Retinal pigment epithelial cell (primary cell): Measurements from ENCODE around the gene BPIFB1.

Experiments
- DNase-seq: peaks from one replicate; pipeline ENCODE4 v3.0.0-alpha.2; 2010; ENCODE audit warnings: low read depth
- H3K4me3 ChIP-seq: 2 replicates; pipeline ENCODE4 v1.5.1; 2011; ENCODE audit warnings: mild to moderate bottlenecking, low read length, control low read depth, moderate library complexity
- TF ChIP-seq, protein P1 (sequence below): conservative IDR thresholded peaks from 2 replicates; pipeline ENCODE4 v1.5.1; 2011; ENCODE audit warnings: low read depth, low read length, control low read depth, inconsistent platforms

Gene BPIFB1

DNA sequence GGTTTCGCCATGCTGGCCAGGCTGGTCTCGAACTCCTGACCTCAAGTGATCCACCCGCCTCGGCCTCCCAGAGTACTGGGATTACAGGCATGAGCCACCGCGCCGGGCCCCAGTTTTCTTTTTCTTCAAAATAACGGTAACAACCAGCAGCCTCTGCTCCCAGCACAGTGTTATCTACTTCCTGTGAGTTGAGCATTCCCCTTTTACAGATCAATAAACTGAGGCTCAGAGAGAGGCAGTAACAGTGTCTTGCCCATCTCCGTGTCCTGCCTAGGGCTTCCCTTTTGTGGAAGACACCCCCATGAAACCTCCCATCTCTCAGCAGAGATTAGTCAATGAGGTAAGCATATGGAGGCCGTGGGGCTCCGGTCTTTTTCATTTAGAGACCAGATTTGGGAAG lies 29.6 kb downstream of the BPIFB1 start:
- H3K4me3 ChIP-seq, result no peak overlapping the region
- TF ChIP-seq, protein P1, sequence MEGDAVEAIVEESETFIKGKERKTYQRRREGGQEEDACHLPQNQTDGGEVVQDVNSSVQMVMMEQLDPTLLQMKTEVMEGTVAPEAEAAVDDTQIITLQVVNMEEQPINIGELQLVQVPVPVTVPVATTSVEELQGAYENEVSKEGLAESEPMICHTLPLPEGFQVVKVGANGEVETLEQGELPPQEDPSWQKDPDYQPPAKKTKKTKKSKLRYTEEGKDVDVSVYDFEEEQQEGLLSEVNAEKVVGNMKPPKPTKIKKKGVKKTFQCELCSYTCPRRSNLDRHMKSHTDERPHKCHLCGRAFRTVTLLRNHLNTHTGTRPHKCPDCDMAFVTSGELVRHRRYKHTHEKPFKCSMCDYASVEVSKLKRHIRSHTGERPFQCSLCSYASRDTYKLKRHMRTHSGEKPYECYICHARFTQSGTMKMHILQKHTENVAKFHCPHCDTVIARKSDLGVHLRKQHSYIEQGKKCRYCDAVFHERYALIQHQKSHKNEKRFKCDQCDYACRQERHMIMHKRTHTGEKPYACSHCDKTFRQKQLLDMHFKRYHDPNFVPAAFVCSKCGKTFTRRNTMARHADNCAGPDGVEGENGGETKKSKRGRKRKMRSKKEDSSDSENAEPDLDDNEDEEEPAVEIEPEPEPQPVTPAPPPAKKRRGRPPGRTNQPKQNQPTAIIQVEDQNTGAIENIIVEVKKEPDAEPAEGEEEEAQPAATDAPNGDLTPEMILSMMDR, result no peak
- DNase-seq, result no peak

DNA sequence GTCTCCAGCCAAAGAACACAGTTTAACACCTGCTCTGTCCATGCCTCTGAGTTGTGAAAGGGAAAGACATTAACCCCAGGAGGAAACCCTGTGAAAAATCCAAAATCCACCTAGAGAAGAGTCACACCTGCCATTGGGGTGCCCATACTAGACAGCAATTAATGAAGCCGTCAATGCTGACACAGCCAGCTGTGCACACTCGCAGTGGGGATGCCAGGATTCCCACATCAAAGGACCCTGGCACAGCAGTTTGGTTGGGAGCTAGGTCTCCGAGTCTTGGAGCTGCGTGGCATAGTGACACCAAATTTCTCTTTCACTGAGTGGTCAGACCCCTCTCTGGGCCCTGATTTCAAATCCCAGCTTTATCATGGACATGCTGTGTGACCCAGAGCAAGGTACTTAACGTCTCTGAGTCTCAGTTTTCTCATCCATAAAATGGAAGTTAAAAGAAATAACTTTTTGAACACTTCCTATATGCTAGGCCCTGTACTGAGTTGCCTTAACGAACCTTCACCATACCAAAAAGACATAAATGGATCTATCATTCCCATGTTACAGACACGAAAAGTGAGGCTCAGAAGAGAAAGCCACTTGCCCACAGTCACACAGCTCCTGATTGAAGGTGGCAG lies 30.8 kb downstream of the BPIFB1 start:
- no peak overlapping the region for H3K4me3 ChIP-seq
- DNase-seq, result no peak
- TF ChIP-seq, protein P1, result no peak

DNA sequence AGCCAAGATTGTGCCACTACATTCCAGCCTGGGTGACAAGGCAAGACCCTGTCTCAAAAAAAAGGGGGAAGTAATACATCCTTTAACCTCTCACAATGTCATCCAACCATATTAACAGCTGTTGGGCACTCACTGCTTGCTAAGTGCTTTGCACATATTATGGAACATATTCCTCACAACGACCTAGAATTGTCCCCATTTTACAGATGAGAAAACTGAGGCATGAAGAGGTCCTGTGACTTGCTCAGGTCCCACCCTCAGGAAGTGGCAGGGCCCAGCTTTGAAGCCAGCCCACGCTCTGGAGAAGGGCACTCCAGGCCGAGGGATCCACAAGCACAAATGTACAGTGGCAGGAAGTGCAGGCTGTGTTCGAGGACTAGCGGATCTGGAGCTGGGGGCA lies 33.3 kb downstream of the BPIFB1 start:
- DNase-seq, result no peak
- no peak overlapping the region for H3K4me3 ChIP-seq
- TF ChIP-seq, protein P1, result no peak

DNA sequence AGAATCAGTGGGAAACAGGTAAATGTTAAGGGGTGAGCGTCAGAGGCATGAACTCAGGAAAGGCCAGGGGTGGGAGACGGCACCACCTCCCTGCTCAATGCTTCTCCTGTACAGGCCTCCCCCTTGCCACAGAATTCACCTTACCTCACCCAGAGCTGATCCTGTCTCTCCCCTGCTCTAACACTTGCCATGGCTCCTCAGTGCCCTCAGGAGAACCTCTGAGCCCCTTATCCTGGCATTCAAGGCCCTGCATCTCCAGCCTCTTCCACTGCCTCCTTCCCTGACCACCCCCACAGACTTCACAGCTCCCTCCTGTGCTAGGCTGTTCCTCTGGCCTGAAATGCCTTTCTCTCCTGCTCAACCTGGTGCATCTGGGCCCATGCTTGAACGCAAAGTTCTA lies 33.9 kb downstream of the BPIFB1 start:
- no peak for DNase-seq
- no peak overlapping the region for H3K4me3 ChIP-seq
- TF ChIP-seq, protein P1, result no peak

DNA sequence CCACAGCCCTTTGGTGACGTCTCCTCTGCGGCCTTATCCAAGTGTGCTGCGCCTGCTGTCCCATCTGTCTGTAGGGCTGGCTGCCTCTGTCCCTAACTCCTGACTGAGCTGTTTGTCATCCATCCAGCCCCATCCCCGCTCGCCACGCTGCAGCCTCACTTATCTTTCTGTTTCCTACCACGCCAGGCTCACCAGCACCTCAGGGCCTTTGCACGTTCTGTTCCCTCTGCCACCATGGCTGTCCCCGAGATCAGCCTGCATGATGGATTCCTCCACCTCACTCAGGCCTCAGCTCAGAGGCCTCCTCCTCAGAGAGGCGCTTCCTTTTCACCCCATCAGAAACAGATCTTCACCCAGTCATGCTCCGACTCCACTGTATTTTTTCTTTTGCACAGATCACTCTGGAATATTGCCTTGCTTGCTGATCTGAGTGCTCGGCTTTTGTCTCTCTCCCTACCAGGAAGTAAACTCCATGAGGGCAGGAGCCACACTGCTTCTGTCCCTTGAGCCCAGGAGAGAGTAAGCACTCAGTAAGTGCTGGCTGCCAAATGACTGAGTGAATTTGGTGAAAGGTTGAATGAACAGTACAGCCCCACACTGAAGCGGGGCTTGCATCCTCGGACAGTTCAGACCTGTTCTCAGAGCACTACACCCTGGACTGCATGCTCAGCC lies 34.5 kb downstream of the BPIFB1 start:
- no peak for DNase-seq
- no peak overlapping the region for H3K4me3 ChIP-seq
- TF ChIP-seq, protein P1, result no peak

DNA sequence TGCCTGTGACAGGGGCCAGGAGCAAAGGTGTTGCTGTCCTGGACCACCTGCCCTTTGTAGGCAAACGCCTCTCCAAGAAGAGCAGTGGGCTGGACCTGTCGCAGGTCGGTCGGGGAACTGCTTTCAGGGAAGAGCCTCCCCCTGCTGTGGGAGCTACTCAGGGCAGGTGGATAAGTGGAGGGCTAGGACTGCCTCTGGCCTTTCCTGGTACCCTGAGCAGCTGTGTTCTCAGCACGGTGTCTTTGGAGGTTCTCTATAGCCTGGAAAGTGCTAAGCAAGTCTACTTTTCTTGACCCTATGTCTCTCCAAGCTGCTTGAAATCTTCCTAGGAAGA lies 35.0 kb downstream of the BPIFB1 start:
- no peak for DNase-seq
- TF ChIP-seq, protein P1, result no peak
- H3K4me3 ChIP-seq, result no peak overlapping the region

DNA sequence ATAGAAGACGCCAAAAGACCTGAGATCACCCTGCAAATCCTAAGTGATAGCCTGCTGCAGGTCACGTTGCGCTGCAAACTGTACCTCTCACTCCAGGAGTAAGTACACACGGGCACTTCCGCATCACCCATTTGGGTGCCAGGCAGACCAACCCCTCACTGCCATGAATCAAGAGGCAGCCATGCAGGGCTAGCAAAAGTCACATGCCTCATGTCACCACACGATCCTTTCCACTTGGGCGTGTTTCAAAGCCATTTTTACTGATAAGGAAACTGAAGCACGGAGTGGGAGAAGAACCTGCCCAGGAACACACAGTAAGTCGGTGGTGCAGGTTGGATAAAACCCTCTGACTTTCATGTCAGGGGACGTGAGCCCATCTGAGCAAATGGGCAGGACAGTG lies 37.0 kb downstream of the BPIFB1 start:
- TF ChIP-seq, protein P1, result no peak
- H3K4me3 ChIP-seq, result no peak overlapping the region
- no peak for DNase-seq
